ENCODE results near the gene PCBP3.

DNA sequence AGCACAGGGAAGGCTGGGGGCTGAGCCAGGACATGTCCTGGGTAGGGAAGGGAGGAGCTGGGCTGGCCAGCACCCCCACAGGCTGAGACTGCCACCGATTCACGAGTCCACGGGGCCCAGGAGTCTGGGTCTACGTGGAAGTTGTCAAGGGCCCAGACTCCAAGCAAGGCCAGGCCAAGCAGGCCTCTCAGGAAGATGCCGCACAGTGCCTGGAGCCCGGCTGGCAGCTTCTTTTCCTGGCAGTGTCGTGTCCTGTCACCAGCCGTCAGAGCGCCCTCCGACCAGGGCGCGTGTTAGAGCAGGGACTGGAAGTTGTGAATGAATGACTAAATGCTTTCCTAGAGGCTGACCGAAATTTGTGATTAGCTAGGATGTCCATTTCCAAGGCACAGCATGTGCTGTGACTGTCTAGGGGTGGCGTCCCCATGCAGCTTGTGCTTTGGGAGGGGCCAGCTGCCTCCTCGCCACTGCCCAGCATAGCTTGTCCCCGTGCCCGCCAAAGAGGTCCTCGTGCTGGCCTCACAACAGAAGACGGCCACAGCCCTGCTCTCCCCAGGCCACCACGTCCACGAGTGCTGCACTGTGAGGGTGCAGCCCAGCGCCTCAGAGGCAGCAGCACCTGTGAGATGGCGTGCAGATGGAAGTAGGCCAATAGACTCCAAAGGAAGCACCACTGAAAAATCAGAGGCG is 190.6 kb downstream of the PCBP3 start:
- TF ChIP-seq EZH2 (IDR thresholded peaks at IDR 0.05; ENCODE audit: borderline replicate concordance, low read depth, low read length, severe bottlenecking) = no peak
- TF ChIP-seq, protein P1, sequence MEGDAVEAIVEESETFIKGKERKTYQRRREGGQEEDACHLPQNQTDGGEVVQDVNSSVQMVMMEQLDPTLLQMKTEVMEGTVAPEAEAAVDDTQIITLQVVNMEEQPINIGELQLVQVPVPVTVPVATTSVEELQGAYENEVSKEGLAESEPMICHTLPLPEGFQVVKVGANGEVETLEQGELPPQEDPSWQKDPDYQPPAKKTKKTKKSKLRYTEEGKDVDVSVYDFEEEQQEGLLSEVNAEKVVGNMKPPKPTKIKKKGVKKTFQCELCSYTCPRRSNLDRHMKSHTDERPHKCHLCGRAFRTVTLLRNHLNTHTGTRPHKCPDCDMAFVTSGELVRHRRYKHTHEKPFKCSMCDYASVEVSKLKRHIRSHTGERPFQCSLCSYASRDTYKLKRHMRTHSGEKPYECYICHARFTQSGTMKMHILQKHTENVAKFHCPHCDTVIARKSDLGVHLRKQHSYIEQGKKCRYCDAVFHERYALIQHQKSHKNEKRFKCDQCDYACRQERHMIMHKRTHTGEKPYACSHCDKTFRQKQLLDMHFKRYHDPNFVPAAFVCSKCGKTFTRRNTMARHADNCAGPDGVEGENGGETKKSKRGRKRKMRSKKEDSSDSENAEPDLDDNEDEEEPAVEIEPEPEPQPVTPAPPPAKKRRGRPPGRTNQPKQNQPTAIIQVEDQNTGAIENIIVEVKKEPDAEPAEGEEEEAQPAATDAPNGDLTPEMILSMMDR (IDR thresholded peaks at IDR 0.05; ENCODE audit: borderline replicate concordance, extremely low read depth, low read length, poor library complexity, severe bottlenecking) = no peak
